Measurements from ENCODE around the gene SMIM41. TPM values are rescaled to one million over a fixed set of nuclear protein-coding genes. Genes with fewer than 3 reads are reported as not detected.

The SMIM41 gene
- total RNA-seq, 6 donors from 2014 or later: 4.7 to 25.1 (median 15.4) TPM

DNA sequence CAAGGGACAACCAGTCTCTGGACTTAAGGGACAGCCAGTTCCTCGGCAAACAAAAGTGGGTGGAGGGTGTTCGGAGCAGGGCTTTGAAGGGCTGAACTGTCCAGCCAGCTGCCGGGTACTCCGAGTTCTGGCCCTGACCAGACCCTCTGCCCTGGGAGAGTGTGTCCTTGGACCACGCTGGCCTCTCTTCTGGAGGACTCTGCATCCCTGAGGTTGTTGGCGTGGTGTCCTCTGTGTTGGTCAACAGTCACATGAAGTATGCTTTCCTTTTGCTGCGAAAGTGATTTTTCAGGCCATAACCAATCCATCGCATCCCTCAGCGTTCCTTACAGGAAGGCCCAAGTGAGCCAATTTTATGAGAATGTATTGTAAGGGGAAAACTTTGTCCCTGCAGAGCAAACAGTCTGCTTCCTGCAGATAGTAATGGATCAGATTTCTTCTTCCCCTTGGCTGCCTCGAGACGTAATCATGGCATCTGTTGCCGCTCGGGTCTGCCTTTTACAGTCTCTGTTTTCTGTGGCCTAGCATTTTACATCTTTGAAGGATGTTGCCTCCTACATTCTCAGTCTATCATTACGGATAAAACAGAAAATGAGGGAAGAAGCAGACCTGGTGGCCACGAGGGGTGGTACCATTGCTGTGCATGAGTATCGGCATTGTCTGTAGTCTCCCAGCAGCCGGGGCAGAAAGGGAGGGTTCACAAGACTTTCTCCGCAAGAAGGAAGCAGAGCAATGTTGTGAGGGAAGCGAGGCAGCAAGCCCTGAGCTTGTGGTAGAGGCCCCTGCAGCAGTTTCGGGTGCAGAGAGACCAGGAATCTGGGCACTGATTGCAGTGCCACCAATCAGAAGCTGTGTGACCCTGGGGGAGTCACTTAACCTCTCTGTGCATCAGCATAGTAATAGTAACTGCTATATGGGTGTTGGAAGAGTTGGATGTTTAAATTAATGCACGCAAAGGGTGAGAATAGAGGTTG lies 47.4 kb downstream of the SMIM41 start:
- ATAC-seq (ENCODE audit: low FRiP score in 2 of 2) (peak in 1 of 2 donors; percentile 86), DNase-seq (peak in 1 of 2 donors; percentile 41)
- 35 to 48% methylated on average over 21 of the region's 21 CpGs for WGBS, 2 donors

DNA sequence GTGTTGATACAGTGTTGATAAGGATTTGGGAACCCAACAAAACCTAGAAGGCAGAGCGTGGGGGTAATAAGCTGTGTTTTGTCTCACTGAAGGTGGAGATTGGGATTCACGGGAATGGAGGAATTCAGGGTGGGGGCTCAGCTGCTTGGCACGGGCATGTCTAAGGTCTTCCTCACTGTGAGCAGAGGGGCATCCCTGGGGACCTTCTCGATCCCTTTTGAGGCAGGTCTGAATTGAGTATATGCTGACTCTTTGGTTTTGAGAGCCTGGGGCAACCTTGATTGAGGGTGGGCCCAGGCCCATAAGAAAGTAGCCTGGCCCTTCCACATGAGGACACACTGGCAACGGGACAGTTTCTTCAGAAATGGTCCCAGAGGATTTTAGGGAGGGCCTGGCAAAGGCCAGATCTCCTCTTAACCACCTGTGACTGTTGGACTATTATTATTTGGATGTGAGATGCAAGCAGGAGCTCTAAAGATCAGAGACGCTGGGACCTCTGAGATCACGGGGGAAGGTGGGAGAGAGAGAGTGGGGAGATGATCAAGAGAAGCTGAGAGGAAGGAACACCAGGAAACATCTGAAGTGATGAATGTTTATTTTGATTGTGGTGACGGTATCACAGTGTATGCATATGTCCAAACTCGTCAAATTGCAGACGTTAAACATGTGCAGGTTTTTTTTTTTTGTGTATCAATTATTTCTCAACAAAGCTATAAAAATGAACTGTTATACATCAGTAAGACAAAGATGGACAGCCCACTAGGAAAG lies 48.4 kb downstream of the SMIM41 start:
- no peak for DNase-seq
- Histone ChIP-seq H3K27ac (peak overlapping the region; percentile 81 to 90 (median 84)), H3K4me3 (no peak overlapping the region), H3K9me3 (no peaks in the 10 kb centered on the region), H3K4me1 (peaks cover 31 to 46% (median 35%) of the 10 kb centered on the region in 4 donors), H3K36me3 (no peaks in the 10 kb centered on the region), H3K27me3 (no peaks in the 10 kb centered on the region)
- TF ChIP-seq EP300 (IDR thresholded peaks at IDR 0.05) (peak in 1 of 4 donors; percentile 11), POLR2A (IDR thresholded peaks at IDR 0.05) (no peak)
- WGBS, 2 donors: 54 to 57% methylated on average over 10 of the region's 10 CpGs
- ATAC-seq (ENCODE audit: low FRiP score in 2 of 2): no peak

More for the DNA sequence above, 47.4 kb downstream of the SMIM41 start:
- Histone ChIP-seq H3K27me3 (no peaks in the 10 kb centered on the region), H3K4me3 (no peak overlapping the region), H3K27ac (peak overlapping the region; percentile 81 to 90 (median 86)), H3K9me3 (no peaks in the 10 kb centered on the region), H3K36me3 (no peaks in the 10 kb centered on the region), H3K4me1 (peaks cover 31 to 48% (median 35%) of the 10 kb centered on the region in 4 donors)
- peak; percentile 96 to 100 (median 99) for TF ChIP-seq EP300 (IDR thresholded peaks at IDR 0.05)
- no peak for TF ChIP-seq POLR2A (IDR thresholded peaks at IDR 0.05)
- peak in 3 of 6 experiments; percentile 17 to 40 (median 39) for TF ChIP-seq CTCF (IDR thresholded peaks at IDR 0.05)
- peak; percentile 7 to 85 for TF ChIP-seq POLR2AphosphoS5 (IDR thresholded peaks at IDR 0.05)

- ATAC-seq (ENCODE audit: low FRiP score in 2 of 2) (no peak), DNase-seq (no peak)
- Histone ChIP-seq H3K27ac (peak overlapping the region in 1 of 4 donors; percentile 25), H3K9me3 (no peaks in the 10 kb centered on the region), H3K27me3 (no peaks in the 10 kb centered on the region), H3K4me3 (no peak overlapping the region), H3K4me1 (peaks cover 18 to 29% (median 24%) of the 10 kb centered on the region in 4 donors), H3K36me3 (no peaks in the 10 kb centered on the region)
- WGBS, 2 donors: 83 to 91% methylated on average over 5 of the region's 5 CpGs
- TF ChIP-seq EP300 (IDR thresholded peaks at IDR 0.05) (no peak), CTCF (IDR thresholded peaks at IDR 0.05) (no peak), POLR2AphosphoS5 (IDR thresholded peaks at IDR 0.05) (no peak), POLR2A (IDR thresholded peaks at IDR 0.05) (no peak)
Measured at GRCh38 chr12:52130711-52131110, 51.2 kb downstream of the SMIM41 start.

GRCh38 chr12:52132754-52133161 lies 53.3 kb downstream of the SMIM41 start:
- Histone ChIP-seq H3K27ac (no peak overlapping the region), H3K36me3 (no peaks in the 10 kb centered on the region), H3K4me3 (no peak overlapping the region), H3K27me3 (no peaks in the 10 kb centered on the region), H3K4me1 (peaks cover 5 to 17% (median 14%) of the 10 kb centered on the region in 4 donors), H3K9me3 (no peaks in the 10 kb centered on the region)
- TF ChIP-seq POLR2AphosphoS5 (IDR thresholded peaks at IDR 0.05): no peak
- TF ChIP-seq CTCF (IDR thresholded peaks at IDR 0.05): no peak
- no peak for TF ChIP-seq POLR2A (IDR thresholded peaks at IDR 0.05)
- no peak for TF ChIP-seq EP300 (IDR thresholded peaks at IDR 0.05)
- DNase-seq: peak in 1 of 2 donors; percentile 20
- ATAC-seq (ENCODE audit: low FRiP score in 2 of 2): peak in 1 of 2 donors; percentile 11
- WGBS, 2 donors: 51 to 64% methylated on average over 3 of the region's 3 CpGs

DNA sequence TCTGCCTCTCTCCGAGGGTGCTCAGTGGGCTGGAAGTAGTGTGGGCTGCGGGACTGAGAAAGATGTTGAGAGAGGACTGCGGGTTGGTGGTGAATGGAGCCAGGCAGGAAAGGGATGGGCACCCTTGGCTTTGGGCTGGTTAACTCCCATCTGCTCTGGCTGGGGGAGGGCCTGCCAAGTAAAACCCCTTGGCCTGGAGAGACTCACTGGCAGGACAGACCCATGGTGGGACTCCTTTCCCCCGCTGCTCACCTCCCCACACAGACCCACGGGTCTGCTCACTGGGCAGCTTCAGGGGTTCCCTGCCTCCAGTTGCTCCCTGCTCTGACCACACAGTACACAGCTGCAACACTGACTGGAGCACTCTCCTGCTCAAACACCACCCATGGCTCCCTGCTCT lies 58.2 kb downstream of the SMIM41 start:
- TF ChIP-seq POLR2AphosphoS5 (IDR thresholded peaks at IDR 0.05) (no peak), EP300 (IDR thresholded peaks at IDR 0.05) (no peak), POLR2A (IDR thresholded peaks at IDR 0.05) (no peak), CTCF (IDR thresholded peaks at IDR 0.05) (no peak)
- ATAC-seq (ENCODE audit: low FRiP score in 2 of 2) (no peak), DNase-seq (no peak)
- H3K36me3 ChIP-seq: no peaks in the 10 kb centered on the region
- H3K4me3 ChIP-seq: no peak overlapping the region
- H3K27me3 ChIP-seq: no peaks in the 10 kb centered on the region
- H3K9me3 ChIP-seq: no peaks in the 10 kb centered on the region
- peak overlapping the region in 1 of 4 donors; percentile 12 for H3K27ac ChIP-seq
- WGBS, 2 donors: 81 to 83% methylated on average over 5 of the region's 5 CpGs
- peaks cover 3 to 9% (median 3%) of the 10 kb centered on the region in 4 donors for H3K4me1 ChIP-seq
